Endodermal cell (in vitro differentiated cells): Measurements from ENCODE around the gene KIR2DL4. TPM values are rescaled to one million over a fixed set of nuclear protein-coding genes. Genes with fewer than 3 reads are reported as not detected.
"Not testable (repeated sequence)": the region's sequence is repeated elsewhere in the genome, so short reads cannot be mapped to it uniquely, and the experiment has no call there.

Experiments
- DNase-seq: peaks from one replicate; pipeline ENCODE4 v3.0.0-alpha.2; 2017
- H3K27ac ChIP-seq: 2 replicates; pipeline ENCODE4 v1.5.1; 2013; ENCODE audit warnings: mild to moderate bottlenecking, low read depth, low read length, moderate library complexity
- H3K27me3 ChIP-seq: 2 replicates; pipeline ENCODE4 v1.6.1; 2013; ENCODE audit warnings: mild to moderate bottlenecking, low read length, moderate library complexity; ENCODE audit not compliant: insufficient read depth, control insufficient read depth, poor library complexity, severe bottlenecking
- H3K36me3 ChIP-seq: 2 replicates; pipeline ENCODE4 v1.7.0; 2013; ENCODE audit warnings: mild to moderate bottlenecking, low read length, moderate library complexity; ENCODE audit not compliant: control insufficient read depth, insufficient read depth
- H3K4me1 ChIP-seq: one replicate; pipeline ENCODE4 v1.7.0; 2013; ENCODE audit warnings: low read length; ENCODE audit not compliant: control insufficient read depth, insufficient read depth
- H3K4me3 ChIP-seq: 2 replicates; pipeline ENCODE4 v1.5.1; 2013; ENCODE audit warnings: mild to moderate bottlenecking, low read length, moderate library complexity
- H3K9ac ChIP-seq: 2 replicates; pipeline ENCODE4 v1.6.1; 2013; ENCODE audit warnings: mild to moderate bottlenecking, low read length, moderate library complexity; ENCODE audit not compliant: poor library complexity, severe bottlenecking; ENCODE audit errors: extremely low read depth
- H3K9me3 ChIP-seq: 2 replicates; pipeline ENCODE4 v1.6.1; 2013; ENCODE audit warnings: mild to moderate bottlenecking, low read length, moderate library complexity; ENCODE audit not compliant: control insufficient read depth
- H3K27ac Mint-ChIP-seq: 2 replicates; pipeline ENCODE4 v1.8.0; 2020; ENCODE audit warnings: mixed read lengths
- H3K27me3 Mint-ChIP-seq: 2 replicates; pipeline ENCODE4 v1.8.0; 2021; ENCODE audit warnings: mild to moderate bottlenecking, mixed read lengths; ENCODE audit not compliant: insufficient read depth
- H3K36me3 Mint-ChIP-seq: 2 replicates; pipeline ENCODE4 v1.8.0; 2020; ENCODE audit warnings: low read depth, mixed read lengths
- H3K4me1 Mint-ChIP-seq: 2 replicates; pipeline ENCODE4 v1.8.0; 2020; ENCODE audit warnings: mixed read lengths
- H3K4me3 Mint-ChIP-seq: 2 replicates; pipeline ENCODE4 v1.8.0; 2020; ENCODE audit warnings: mild to moderate bottlenecking, moderate library complexity, mixed read lengths
- H3K9me3 Mint-ChIP-seq: 2 replicates; pipeline ENCODE4 v1.8.0; 2020; ENCODE audit warnings: mild to moderate bottlenecking, mixed read lengths
- WGBS, 2 experiments: methylation state at CpG; one replicate each; pipeline versions ENCODE4 v1.1.5 to v1.1.7; 2013; ENCODE audit warnings: missing lambda C conversion rate in 2 of 2, mixed read lengths in 1 of 2; ENCODE audit not compliant: insufficient coverage in 1 of 2, insufficient read length in 1 of 2; 5-methylcytosine and 5-hydroxymethylcytosine counted together
- total RNA-seq, 2 donors: library from RNA; stranded (reverse); fragmentation: NEBNext Ultra II Directional in 1 of 2; extraction: Animal tissue kit (Norgen Biotek cat#: 25700) in 1 of 2; gene quantifications; 2 replicates in 1 of 2; 3 replicates in 1 of 2; pipeline ENCODE4 v1.2.1, GENCODE V29; 2021

KIR2DL4 gene
- total RNA-seq, 2 donors from 2014 or later = not detected

DNA sequence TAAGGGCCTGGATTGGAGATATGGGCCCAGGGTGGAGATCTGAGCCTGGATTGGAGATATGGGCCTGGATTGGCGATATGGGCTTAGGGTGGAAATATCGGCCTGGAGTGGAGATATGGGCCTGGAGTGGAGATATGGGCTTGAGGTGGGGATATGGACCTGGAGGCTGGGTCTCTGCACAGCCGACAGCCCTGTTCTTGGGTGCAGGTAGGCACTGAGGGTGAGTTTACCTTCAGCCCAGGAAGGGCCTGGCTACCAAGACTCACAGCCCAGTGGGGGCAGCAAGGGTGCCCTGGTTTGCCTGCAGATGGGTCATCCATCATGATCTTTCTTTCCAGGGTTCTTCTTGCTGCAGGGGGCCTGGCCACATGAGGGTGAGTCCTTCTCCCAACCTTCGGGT lies 32.9 kb upstream of the KIR2DL4 start:
- H3K4me3 Mint-ChIP-seq = not testable (repeated sequence)

GRCh38 chr19:54771018-54771960 lies 32.1 kb upstream of the KIR2DL4 start:
- not testable (repeated sequence) for H3K27ac Mint-ChIP-seq, H3K36me3 Mint-ChIP-seq, H3K27ac ChIP-seq, DNase-seq, H3K9me3 ChIP-seq, H3K4me3 ChIP-seq, H3K36me3 ChIP-seq, H3K4me1 ChIP-seq, H3K9ac ChIP-seq, H3K4me3 Mint-ChIP-seq, H3K27me3 ChIP-seq, H3K4me1 Mint-ChIP-seq, H3K27me3 Mint-ChIP-seq
- peaks cover 93% of the 10 kb centered on the region for H3K9me3 Mint-ChIP-seq
- 85 to 100% methylated on average over 1 to 12 of the region's 15 CpGs for WGBS, 2 experiments

More for the DNA sequence above, 32.9 kb upstream of the KIR2DL4 start:
- H3K9me3 Mint-ChIP-seq = peaks cover 94% of the 10 kb centered on the region
- not testable (repeated sequence) for H3K4me1 ChIP-seq, H3K27me3 ChIP-seq, H3K36me3 ChIP-seq, H3K27me3 Mint-ChIP-seq, H3K4me1 Mint-ChIP-seq, H3K36me3 Mint-ChIP-seq, H3K9ac ChIP-seq, H3K27ac ChIP-seq, DNase-seq, H3K4me3 ChIP-seq, H3K9me3 ChIP-seq, H3K27ac Mint-ChIP-seq
- WGBS, 2 experiments = 82% methylated on average over 3 of the region's 4 CpGs; no CpG with 5 or more reads in 1 of the 2 experiments

DNA sequence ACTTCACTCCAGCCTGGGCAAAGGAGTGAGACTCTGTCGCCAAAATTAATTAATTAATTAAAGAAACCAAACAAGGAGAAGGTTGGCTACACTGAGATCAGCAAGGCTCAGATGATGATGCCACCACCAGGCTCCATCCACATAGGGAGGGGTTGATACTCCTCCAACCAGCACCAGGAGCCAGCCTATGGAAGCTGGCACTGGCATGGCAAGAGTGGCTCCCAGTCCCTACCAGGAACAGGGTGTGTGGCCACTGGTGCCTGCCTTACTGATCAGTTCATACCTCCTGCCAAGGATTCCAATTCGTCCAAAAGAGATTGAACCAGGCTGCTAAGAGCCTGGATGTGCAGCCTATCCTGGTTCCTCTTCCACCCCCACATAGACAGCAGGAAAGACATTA lies 30.7 kb upstream of the KIR2DL4 start:
- peaks cover 95% of the 10 kb centered on the region for H3K9me3 Mint-ChIP-seq
- 0% methylated on average over 1 of the region's 2 CpGs; no CpG with 5 or more reads in 1 of the 2 experiments for WGBS, 2 experiments
- H3K36me3 ChIP-seq, H3K27ac ChIP-seq, H3K4me3 ChIP-seq, H3K4me1 ChIP-seq, DNase-seq, H3K27ac Mint-ChIP-seq, H3K4me3 Mint-ChIP-seq, H3K9ac ChIP-seq, H3K9me3 ChIP-seq, H3K27me3 ChIP-seq, H3K27me3 Mint-ChIP-seq, H3K36me3 Mint-ChIP-seq, H3K4me1 Mint-ChIP-seq: not testable (repeated sequence)

- H3K4me3 Mint-ChIP-seq, H3K27me3 ChIP-seq, H3K27ac Mint-ChIP-seq, DNase-seq, H3K9ac ChIP-seq, H3K4me1 Mint-ChIP-seq, H3K36me3 Mint-ChIP-seq, H3K4me3 ChIP-seq, H3K27ac ChIP-seq, H3K9me3 ChIP-seq, H3K27me3 Mint-ChIP-seq, H3K4me1 ChIP-seq, H3K36me3 ChIP-seq: not testable (repeated sequence)
- 66 to 79% methylated on average over 3 to 8 of the region's 12 CpGs for WGBS, 2 experiments
- H3K9me3 Mint-ChIP-seq = peaks cover 94% of the 10 kb centered on the region
Observed at GRCh38 chr19:54775095-54775815, 28.2 kb upstream of the KIR2DL4 start.

DNA sequence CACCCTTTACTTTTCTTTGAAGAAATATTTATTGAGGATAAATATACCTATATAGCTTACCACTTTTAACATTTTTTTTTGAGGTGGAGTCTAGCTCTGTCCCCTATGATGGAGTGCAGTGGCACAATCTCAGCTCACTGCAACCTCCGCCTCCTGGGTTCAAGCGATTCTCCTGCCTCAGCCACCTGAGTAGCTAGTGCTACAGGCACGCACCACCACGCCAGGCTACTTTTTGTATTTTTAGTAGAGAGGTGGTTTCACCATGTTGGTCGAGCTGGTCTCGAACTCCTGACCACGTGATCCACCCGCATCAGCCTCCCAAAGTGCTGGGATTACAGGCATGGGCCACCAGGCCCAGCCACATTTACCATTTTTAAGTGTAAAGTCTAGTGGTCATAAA lies 27.6 kb upstream of the KIR2DL4 start:
- not testable (repeated sequence) for H3K36me3 ChIP-seq, H3K36me3 Mint-ChIP-seq, H3K4me1 Mint-ChIP-seq, H3K27ac ChIP-seq, H3K4me3 ChIP-seq, H3K27me3 Mint-ChIP-seq, H3K27ac Mint-ChIP-seq, H3K9ac ChIP-seq, H3K4me3 Mint-ChIP-seq, H3K9me3 ChIP-seq, H3K27me3 ChIP-seq, DNase-seq, H3K4me1 ChIP-seq
- WGBS, 2 experiments = 73 to 90% methylated on average over 2 to 7 of the region's 8 CpGs
- peaks cover 91% of the 10 kb centered on the region for H3K9me3 Mint-ChIP-seq

GRCh38 chr19:54777851-54778250 lies 25.6 kb upstream of the KIR2DL4 start:
- H3K27me3 ChIP-seq, H3K27me3 Mint-ChIP-seq, H3K36me3 ChIP-seq, H3K4me3 Mint-ChIP-seq, H3K27ac ChIP-seq, DNase-seq, H3K4me3 ChIP-seq, H3K27ac Mint-ChIP-seq, H3K9ac ChIP-seq, H3K4me1 Mint-ChIP-seq, H3K9me3 ChIP-seq, H3K4me1 ChIP-seq, H3K36me3 Mint-ChIP-seq: not testable (repeated sequence)
- H3K9me3 Mint-ChIP-seq = peaks cover 88% of the 10 kb centered on the region
- WGBS, 2 experiments = 29 to 55% methylated on average over 1 to 4 of the region's 4 CpGs
